Measurements from ENCODE around the gene NRP1.

NRP1 gene

DNA sequence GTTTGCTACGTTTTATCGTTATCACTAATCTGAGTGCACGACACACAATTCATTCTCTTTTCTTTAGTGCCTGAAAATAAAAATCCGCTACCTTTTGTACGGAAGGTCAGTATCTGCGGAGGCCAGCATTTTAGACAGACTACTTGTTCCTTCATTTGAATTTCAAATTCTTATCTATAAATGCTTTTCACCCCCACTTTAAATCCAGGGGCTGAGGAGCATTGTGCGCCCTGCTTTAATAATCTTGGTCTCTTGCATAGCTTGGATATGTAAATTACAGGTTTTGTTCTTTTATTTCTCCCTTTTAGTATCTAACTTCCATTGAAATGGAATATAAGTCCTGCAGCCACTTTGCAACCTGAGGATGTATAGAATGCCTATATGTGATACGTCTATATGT is 44.7 kb downstream of the NRP1 start:
- no peak for DNase-seq

DNA sequence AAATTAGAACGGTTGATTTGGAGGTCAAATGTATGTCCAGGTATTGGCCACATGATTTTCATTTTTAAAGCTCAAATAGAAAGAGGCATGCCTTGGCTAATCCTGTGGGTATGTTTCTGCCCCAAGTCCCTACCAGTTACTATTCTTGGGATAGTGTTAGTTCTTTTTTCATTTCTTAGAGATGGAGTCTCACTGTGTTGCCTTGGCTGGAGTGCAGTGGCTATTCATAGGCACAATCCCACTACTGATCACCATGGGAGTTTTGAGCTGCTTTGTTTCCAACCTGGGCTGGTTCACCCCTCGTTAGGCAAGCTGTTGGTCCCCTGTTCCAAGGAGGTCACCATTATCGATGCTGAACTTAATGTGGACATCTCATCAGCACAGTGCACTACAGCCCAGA is 46.3 kb downstream of the NRP1 start:
- no peak for DNase-seq

DNA sequence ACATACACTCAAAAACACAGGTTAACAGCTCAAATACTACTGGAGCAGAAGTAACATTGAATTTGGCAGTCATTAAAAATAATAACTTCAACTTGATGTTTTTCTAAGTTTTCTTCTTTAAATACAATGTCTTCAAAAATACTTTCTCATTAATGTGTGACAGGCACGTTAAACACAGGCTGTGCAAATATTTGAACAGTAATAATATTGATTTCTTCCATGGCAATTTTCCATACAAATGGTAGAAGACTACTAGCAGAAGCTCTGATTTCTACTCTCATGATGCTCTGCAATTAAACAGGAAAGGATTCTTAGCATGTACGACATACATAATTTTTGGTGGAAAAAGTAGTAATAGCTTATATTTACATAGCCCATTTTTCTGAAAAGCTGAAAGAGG is 47.4 kb downstream of the NRP1 start:
- DNase-seq = no peak

DNA sequence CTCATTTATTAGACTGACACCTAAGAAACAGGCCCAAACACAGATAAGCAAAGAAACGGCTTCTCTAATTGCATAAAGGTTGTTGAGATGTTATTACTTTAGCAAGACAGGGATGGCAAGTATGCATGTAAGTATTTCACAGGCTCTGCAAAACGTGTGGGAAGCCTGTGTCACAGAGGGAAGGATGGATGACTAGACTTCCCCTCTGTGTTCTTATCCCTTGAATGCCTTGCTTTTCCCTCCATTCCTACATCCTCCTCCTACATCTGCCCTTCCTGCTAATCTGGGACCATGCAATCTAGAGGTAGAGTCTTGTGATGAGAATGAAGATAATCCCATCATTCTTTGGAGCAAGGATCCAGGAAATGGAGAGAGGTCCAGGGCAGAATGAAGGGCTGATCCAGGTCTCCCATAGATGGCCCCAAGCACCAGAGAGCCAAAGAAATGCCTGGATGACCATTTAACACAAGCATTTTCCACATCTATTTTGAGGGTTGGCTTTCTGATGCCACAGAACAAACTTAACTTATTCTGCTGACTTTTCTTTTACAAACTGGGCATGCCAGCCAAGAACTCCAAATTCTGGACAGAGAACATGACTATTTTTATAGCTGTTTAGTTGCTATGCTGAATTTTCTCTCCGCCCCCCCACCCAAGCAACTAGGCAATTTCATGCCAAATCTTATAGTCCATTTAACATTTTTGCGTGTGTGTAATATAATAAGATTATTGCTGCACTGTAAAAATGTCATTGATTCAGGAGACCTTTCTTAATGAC is 48.1 kb downstream of the NRP1 start:
- DNase-seq = no peak

DNA sequence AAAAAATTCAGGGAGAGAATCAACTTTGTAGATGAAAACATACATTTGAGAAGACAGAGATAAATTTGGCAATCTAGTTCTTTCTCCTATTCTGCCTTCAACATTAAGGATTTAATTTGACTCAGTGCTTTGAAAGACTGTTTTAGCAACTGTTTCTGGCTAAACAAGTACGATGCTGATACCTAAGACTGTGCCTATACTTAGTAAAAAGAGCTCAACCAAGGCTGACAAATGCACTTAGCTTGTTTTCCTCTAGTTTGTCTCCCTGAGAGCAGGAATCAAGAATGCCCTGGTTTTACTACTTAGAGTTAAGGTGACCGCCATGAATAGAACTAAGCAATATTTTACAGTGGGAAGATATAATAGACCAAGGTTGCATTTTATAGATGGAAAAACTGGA is 49.5 kb downstream of the NRP1 start:
- no peak for DNase-seq

DNA sequence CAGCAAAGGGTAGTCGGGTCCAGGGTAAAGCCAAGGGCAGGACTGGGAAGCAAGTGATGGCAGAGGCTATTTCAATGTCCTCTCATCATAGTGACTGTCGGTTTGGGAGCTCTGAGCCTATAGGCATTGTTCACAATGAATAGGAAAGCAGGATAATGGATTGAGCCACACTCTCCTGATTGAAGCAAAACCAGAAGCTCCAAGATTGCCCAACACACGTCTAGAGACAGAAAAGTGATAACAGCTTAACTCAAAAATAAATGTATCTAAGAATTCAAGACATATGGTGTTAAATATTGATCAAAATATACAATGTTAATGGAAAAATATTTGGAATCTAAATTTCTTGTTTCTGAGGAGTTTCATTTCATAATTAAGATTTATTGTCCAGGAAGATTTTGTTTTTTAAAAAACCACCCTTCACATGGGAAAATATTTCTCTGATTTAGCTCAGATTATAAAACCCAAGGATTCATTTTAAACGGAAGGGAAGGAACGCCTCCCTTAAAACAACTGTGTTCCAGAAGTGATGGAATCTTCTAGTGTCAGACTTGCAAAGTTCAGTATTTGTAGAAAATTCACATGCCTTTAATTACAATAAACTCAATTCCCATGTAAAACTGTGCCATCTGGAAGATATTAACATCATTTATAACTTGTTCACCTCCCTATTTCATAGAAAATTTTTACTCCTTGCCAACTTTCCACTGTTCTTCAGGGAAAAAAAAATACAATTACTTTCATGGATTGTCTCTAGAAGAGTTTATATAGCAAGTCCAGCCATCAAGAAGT is 54.5 kb downstream of the NRP1 start:
- DNase-seq = no peak

DNA sequence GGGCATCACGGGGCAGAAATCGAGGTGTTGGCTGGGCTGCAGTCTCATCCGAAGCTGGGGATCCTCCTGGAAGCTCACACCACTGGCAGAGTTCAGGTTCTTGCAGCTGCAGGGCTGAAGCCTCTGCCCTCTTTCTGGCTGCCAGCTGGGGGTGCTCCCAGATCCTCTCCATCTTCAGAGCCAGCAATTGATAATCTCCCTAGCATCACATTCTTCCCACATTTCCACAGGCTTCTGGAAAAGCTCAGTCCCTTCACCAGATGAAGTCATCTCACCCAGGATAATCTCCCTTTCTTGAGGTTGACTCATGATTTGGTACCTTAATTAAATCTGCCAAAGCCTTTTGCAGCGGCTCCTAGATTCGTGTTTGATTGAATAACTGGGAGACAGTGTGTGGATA is 55.2 kb downstream of the NRP1 start:
- DNase-seq = peak; percentile 43

DNA sequence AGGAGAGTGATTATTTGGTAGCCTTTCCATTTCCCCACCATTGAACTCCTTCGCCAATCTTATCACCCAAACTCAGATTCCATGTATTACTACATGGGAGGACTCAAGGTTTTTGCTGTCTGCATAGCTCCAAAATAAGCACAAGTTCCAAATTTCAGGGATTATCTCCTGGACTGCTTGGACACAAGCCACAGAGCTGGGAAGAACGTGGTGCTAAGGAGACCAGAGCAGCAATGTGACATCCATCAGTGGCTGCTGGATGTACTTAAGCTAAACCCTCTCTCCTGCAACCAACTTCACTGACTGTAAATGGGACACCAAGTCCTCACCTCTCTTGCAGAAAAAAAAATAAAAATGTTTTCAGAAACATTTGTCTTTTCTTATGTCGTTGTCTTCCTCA is 56.3 kb downstream of the NRP1 start:
- DNase-seq = no peak

DNA sequence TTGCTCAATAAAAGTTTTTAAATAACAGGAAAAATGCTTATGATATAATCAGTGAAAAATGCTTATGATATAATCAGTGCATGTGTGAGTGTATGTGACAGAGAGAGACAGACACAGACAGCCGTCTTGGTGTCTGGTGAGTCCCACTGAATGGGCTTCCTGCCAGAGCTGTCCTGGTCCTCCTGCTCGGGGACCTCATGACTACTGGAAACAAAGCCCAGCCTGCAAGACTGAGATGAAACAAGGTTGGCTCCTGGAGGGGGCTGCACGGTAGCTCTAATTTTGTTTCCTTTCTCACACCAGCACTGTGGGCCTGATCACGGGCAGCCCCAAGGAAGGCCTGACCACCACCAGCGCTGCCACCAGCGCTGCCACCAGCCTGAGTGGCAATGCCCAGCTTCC is 57.3 kb downstream of the NRP1 start:
- DNase-seq = peak; percentile 94

DNA sequence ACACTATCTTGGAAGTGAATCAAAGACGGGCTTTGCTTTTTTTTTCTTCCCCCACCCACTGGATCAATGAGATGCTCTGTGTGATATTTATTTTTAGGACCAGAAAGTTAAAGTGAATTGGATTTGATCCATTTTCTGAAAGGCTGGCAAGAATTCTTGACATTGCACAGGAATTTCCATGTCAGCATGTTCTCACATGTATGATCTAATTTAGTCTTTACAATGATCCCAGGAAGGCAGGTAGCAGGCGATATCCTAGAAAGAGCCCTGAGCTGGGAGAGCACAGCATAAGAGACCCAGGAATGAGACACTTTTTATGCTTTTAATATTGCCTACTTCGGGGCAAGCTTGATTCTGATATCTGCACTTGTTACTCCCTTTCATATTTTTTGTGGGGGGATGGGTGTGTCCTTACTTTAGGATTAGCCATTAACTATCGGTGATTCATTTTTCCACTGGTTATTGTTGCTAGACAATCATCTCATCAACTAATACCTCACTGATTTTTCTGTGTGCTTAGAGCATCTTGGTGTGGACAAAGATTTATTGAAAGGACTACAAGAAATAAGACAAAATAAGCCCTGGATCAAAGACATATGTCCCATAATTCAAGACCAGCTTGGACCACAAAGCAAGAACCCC is 58.1 kb downstream of the NRP1 start:
- no peak for DNase-seq

DNA sequence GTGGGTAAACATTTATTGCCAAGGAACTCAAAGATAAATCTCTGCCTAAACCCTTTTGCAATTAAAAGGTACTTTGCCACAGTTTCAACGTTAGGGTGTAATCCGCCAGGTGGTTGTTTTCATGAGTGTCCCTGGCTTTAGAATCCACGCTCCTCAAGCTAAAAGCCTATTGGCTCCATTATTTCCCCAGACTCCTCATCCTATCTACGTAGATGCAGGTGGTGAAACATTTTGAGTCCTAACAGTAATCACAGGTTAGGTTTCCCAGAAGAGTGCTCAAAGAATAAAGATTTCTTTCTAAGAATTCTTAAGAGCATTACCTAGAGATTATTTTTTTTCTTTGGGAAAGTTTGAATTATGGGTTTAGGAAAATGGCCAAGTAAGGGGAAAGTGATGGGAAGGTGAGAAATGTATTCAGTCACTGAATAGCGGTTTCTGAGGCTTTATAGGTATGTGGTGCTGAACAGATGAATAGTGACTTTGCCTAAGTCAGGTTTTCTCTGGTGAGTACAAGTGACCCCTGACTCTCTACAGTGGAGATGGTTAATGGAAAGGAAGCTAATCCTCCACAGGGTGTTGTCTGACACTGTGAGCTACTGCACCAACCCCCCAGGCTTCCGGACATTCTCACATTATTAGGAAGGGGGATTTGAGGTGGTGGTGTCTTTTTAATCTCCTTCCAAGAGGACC is 60.2 kb downstream of the NRP1 start:
- DNase-seq = no peak

DNA sequence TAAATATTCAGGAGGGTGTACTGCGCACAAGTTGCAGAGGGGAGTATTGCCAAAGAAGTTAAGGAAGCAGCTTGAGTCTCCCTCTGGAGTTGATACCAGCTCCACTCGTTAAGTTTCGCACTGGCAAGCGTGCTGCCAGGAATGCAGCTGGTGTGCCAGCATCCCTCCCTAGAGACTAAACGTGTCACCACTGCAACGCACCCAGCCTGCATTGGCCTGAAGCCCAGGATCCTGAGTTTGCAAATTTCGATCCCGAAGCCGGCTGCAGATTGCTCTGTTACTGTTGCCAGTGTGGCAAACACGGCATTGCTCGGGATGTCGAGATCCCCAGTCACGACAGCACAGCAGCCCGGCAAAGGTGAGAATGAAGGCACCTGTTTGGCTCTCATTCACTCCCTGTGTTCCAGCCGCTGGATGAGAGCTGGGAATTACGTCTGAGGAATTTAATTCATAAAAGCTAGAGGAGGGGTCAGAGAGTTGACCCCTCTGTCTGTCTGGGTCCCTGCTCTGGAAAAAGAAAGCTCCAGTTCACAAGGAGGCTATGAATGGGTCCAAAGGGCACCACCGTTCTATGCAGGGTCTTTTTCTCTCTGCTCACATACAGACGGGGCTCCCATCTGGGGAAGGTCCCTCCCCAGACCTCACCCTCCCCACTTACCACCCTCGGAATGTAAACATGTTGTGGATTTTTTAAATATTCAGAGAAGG is 61.0 kb downstream of the NRP1 start:
- DNase-seq = peak; percentile 97

DNA sequence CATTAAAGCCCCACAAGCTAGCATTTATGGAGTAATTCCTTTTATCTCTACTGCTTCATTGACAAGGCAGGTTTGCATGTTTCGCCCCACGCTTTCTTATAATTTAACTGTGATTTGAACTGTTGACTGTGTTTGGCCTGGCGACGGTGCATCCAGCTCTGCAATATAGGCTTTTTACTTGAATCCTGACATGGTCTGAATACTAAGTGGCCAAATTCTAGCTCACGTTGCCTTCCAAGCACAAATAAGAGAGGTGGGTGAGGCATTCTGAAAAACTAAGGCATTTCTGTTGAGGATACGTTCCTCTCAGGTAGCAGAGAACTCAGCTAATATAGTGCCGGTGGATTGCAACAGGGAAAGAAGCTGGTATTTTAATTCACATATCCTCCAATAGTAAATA is 61.8 kb downstream of the NRP1 start:
- no peak for DNase-seq

DNA sequence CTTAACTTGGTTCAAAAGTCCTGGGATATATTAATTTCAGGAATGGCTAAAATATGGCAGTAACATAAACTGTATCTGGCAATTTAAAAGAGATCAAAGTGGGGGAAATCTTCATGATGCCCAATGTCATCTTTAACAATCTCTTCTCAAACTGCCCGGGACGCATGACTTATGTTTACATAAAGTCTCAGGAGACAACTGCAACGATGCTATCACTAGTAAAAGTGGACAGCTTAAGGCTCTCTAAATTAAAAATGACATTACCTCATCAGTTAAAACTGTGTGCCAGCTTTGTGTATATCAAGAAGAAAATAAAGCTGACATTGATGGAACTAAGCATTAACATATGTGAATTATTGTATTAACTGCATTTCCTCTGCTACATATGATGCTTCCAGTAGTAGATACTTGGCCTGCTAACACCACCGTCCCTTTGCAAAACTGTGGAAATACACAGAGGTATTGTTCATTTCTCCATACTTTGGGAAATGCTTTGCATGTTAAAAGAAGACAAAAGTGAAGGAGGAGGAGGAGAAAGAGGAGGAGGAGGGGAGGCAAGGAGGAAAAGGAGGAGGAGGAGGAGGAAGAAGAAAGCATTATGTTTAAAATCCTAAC is 62.4 kb downstream of the NRP1 start:
- peak; percentile 81 for DNase-seq

DNA sequence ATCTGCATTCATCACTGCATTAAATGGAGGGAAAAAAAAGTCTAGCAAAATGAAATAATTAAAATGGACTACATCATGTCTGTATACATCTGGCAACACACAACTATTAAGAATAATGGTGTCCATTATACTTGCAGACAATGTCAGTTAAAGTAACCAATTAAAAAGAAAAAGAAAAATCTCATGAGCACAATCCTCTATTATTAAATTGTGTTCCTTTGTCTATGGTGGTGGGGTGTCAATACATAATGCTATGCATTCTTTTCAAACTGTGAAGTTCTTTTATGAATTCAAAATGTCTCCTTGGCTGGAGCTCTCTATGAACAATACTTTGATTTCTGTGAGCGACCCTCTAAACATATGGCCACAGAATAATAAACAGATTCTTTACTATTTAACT is 63.5 kb downstream of the NRP1 start:
- no peak for DNase-seq

DNA sequence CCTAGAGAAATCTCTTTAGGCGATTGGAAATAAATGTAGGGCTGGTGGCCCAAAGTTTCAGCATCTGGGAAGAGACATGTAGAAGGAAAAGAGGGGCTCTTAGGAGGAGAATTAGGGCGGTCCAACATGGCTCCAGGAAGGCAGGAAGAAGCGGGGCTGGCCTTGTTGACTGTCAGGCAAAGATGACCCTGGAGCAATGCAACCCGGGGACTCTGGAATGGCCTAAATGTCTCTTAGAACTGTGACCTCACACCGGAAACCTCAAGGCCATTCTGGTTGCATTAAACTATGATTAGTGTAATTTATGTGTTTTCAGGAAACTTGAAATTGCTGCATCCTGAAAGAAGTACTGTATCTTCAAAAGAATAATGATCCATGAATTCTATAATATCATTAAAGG is 66.8 kb downstream of the NRP1 start:
- DNase-seq = no peak

DNA sequence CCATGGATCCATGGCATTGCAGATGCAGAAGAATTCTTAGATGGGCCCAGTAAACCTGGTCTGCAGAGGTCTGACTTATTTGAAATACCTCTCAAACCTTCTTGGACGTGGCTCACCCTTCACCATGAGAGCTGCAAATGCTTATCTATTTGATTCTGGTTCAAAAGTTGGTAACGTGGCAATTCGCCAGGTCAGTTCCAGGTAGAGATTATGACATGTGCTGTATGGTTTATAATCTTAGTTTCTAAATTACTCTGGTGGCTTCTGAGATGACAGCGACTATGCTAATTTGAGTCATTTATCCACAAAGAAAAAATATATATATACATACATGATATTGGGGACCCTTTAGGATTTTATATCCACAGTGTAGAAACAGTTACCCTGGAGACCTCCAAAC is 68.8 kb downstream of the NRP1 start:
- DNase-seq = no peak

DNA sequence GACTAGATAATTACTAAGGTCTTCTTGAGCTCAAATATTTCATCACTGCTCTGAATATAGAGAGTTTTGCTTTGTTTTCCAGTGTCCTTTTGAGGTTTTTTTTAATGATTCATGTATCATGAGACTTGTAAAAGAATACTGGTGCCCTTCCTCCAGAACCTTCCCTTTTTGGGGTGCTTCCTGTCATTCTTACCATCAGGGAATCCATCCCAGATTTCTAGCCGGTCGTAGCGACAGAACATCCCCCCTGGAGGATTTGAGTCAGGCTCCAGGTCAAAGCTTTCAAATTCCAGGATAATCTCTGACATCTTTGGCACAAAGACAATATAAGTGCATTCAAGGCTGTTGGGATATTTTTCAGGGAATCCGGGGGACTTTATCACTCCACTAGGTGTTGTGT is 71.0 kb downstream of the NRP1 start:
- DNase-seq = peak; percentile 51

DNA sequence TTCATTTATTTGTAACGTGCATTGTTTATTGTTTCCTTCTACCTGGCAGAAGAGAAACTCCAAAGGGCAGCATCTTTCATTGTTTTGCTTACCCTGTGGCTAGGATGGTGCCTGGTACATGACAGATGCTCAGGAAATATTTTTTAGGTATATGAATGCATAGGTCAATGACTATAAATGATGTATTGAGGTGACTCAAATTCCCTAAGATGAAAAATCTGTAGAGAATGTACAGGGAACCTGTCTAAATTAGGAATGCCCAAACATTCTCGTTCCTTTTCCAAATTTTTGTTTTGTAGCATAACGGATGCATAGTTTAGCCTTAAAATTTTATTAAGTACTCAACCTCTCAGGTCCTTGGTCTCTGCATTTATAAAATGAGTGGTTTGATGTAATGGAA is 71.6 kb downstream of the NRP1 start:
- no peak for DNase-seq

DNA sequence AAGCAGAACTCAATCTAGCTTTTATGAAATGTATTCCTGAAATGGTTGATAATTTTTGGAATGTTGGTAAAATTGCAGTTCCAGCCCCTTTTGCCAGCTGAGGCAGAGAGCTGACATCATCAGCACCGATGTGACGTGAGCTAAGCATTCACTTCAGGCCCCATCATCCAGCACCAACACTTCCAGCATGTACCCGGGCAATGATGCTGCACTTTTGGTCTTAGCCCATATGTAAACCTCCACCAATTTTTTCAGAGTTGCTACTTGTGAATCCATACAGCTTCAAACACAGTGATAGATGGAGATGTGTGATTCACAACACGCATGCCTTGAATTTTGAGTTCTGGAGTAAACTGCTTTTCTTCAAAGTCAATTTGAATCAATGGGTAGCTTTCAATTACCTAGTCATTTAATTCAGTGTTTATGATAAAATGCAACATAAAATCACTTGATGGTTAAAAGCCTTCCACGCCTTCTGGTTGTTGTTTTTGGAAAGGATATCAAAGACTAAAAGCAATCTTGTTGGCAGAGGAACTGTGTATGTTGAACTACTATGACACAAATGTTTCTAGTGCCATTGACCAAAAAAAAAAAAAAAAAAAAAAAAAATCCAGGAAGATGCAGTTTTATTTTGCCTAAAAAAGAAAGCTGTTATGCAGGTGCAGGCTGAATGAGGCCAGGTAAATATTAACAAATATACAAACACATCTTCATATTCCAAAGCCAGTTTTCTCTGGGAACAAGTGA is 73.9 kb downstream of the NRP1 start:
- DNase-seq = no peak

DNA sequence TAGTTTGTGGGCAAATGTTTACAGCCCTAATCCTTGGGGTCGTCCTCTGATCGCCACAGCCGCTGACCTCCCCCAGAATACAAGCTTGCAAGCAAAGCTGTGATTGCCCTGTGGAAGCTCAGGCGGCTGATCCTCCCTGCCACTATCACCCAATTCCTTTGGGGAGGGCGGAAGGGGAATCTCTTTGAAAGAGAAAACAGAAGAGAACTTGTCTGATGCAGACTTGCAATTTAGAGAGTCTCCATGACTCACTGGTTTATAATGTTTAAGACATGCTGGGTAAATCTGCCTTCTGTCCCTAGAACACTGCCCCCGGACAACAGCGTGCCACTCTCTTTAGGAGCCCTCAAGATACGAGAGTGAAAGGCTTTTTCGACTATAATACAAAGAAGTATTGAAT is 75.5 kb downstream of the NRP1 start:
- DNase-seq = peak; percentile 83
